Endodermal cell (in vitro differentiated cells): ENCODE data around the gene PRDM16. TPM values are rescaled to one million over a fixed set of nuclear protein-coding genes. Genes with fewer than 3 reads are reported as not detected.

Experiments used
- DNase-seq: peaks from one replicate; pipeline ENCODE4 v3.0.0-alpha.2; 2017
- H3K27ac ChIP-seq: 2 replicates; pipeline ENCODE4 v1.5.1; 2013; ENCODE audit warnings: mild to moderate bottlenecking, low read depth, low read length, moderate library complexity
- H3K27me3 ChIP-seq: 2 replicates; pipeline ENCODE4 v1.6.1; 2013; ENCODE audit warnings: mild to moderate bottlenecking, low read length, moderate library complexity; ENCODE audit not compliant: insufficient read depth, control insufficient read depth, poor library complexity, severe bottlenecking
- H3K36me3 ChIP-seq: 2 replicates; pipeline ENCODE4 v1.7.0; 2013; ENCODE audit warnings: mild to moderate bottlenecking, low read length, moderate library complexity; ENCODE audit not compliant: control insufficient read depth, insufficient read depth
- H3K4me1 ChIP-seq: one replicate; pipeline ENCODE4 v1.7.0; 2013; ENCODE audit warnings: low read length; ENCODE audit not compliant: control insufficient read depth, insufficient read depth
- H3K4me3 ChIP-seq: 2 replicates; pipeline ENCODE4 v1.5.1; 2013; ENCODE audit warnings: mild to moderate bottlenecking, low read length, moderate library complexity
- H3K9ac ChIP-seq: 2 replicates; pipeline ENCODE4 v1.6.1; 2013; ENCODE audit warnings: mild to moderate bottlenecking, low read length, moderate library complexity; ENCODE audit not compliant: poor library complexity, severe bottlenecking; ENCODE audit errors: extremely low read depth
- H3K9me3 ChIP-seq: 2 replicates; pipeline ENCODE4 v1.6.1; 2013; ENCODE audit warnings: mild to moderate bottlenecking, low read length, moderate library complexity; ENCODE audit not compliant: control insufficient read depth
- H3K27ac Mint-ChIP-seq: 2 replicates; pipeline ENCODE4 v1.8.0; 2020; ENCODE audit warnings: mixed read lengths
- H3K27me3 Mint-ChIP-seq: 2 replicates; pipeline ENCODE4 v1.8.0; 2021; ENCODE audit warnings: mild to moderate bottlenecking, mixed read lengths; ENCODE audit not compliant: insufficient read depth
- H3K36me3 Mint-ChIP-seq: 2 replicates; pipeline ENCODE4 v1.8.0; 2020; ENCODE audit warnings: low read depth, mixed read lengths
- H3K4me1 Mint-ChIP-seq: 2 replicates; pipeline ENCODE4 v1.8.0; 2020; ENCODE audit warnings: mixed read lengths
- H3K4me3 Mint-ChIP-seq: 2 replicates; pipeline ENCODE4 v1.8.0; 2020; ENCODE audit warnings: mild to moderate bottlenecking, moderate library complexity, mixed read lengths
- H3K9me3 Mint-ChIP-seq: 2 replicates; pipeline ENCODE4 v1.8.0; 2020; ENCODE audit warnings: mild to moderate bottlenecking, mixed read lengths
- whole genome bisulfite sequencing, 2 experiments: methylation state at CpG; one replicate each; pipeline versions ENCODE4 v1.1.5 to v1.1.7; 2013; ENCODE audit warnings: missing lambda C conversion rate in 2 of 2, mixed read lengths in 1 of 2; ENCODE audit not compliant: insufficient coverage in 1 of 2, insufficient read length in 1 of 2; 5-methylcytosine and 5-hydroxymethylcytosine counted together
- total RNA-seq, 2 donors: library from RNA; stranded (reverse); fragmentation: NEBNext Ultra II Directional in 1 of 2; extraction: Animal tissue kit (Norgen Biotek cat#: 25700) in 1 of 2; gene quantifications; 2 replicates in 1 of 2; 3 replicates in 1 of 2; pipeline ENCODE4 v1.2.1, GENCODE V29; 2021
- TF ChIP-seq, protein P1 (sequence below): fragments of 200-600 bp; sonication (generic); conservative IDR thresholded peaks from 2 replicates; pipeline ENCODE4 v1.5.0; 2021; ENCODE audit warnings: antibody characterized with exemption, mild to moderate bottlenecking

Gene PRDM16
- total RNA-seq, 2 donors from 2014 or later: 2.1 to 4.0 TPM

DNA sequence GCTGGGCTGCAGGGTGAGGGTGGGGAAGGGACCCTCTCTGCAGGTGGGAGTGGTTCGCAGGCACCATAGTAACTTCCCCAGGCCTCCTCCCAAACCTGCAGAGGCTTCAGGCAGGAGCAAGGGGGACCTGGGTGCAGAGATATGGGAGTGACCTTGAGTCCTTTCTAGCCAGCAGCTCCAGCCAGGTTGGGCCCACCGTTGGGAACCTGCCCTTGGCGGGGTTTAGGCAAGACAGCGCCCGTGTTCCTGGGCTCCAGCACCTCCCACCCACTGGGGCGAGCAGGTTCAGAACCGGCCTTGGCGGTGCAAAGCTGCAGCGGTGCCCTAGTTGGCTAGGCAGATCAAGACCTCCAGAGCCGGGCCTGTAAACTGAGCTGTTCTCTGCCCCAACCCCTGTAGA, 2.2 kb upstream of the PRDM16 start:
- Mint-ChIP-seq H3K27me3 (peaks cover 82% of the 10 kb centered on the region), H3K4me1 (peaks cover 2% of the 10 kb centered on the region), H3K36me3 (no peaks in the 10 kb centered on the region), H3K4me3 (no peak overlapping the region), H3K9me3 (no peaks in the 10 kb centered on the region), H3K27ac (no peak overlapping the region)
- H3K36me3 ChIP-seq: no peaks in the 10 kb centered on the region
- no peaks in the 10 kb centered on the region for H3K9me3 ChIP-seq
- TF ChIP-seq, protein P1, sequence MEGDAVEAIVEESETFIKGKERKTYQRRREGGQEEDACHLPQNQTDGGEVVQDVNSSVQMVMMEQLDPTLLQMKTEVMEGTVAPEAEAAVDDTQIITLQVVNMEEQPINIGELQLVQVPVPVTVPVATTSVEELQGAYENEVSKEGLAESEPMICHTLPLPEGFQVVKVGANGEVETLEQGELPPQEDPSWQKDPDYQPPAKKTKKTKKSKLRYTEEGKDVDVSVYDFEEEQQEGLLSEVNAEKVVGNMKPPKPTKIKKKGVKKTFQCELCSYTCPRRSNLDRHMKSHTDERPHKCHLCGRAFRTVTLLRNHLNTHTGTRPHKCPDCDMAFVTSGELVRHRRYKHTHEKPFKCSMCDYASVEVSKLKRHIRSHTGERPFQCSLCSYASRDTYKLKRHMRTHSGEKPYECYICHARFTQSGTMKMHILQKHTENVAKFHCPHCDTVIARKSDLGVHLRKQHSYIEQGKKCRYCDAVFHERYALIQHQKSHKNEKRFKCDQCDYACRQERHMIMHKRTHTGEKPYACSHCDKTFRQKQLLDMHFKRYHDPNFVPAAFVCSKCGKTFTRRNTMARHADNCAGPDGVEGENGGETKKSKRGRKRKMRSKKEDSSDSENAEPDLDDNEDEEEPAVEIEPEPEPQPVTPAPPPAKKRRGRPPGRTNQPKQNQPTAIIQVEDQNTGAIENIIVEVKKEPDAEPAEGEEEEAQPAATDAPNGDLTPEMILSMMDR: no peak
- 76 to 81% methylated on average over 3 to 10 of the region's 10 CpGs for WGBS, 2 experiments
- DNase-seq: no peak
- no peak overlapping the region for H3K27ac ChIP-seq
- peaks cover 4% of the 10 kb centered on the region for H3K4me1 ChIP-seq
- H3K9ac ChIP-seq: no peak overlapping the region
- H3K4me3 ChIP-seq: no peak overlapping the region
- H3K27me3 ChIP-seq: peaks cover 93% of the 10 kb centered on the region

DNA sequence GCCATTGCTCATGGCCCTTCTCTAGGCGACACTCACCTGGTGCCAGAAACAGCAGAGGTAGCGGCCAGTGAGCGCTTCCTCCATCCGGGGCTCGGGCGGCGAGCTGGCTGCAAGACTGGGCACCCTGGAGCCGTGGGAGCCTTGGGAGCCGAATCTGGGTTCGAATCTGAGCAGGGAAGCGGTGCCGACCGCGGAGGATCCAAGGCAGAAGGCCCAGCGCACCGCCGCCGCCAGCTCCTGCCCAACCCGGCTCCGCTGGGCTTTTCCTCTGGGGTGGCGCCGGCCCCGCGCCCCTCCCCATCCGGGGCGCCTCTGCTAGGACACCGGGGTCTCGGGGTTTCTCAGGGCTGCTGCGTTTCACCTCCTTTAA, 1.7 kb upstream of the PRDM16 start:
- Mint-ChIP-seq H3K27ac (no peak overlapping the region), H3K4me3 (peak overlapping the region; percentile 38), H3K9me3 (no peaks in the 10 kb centered on the region), H3K36me3 (no peaks in the 10 kb centered on the region), H3K4me1 (peaks cover 2% of the 10 kb centered on the region), H3K27me3 (peaks cover 83% of the 10 kb centered on the region)
- TF ChIP-seq, protein P1: no peak
- WGBS, 2 experiments: 29 to 32% methylated on average over 22 to 29 of the region's 29 CpGs
- peaks cover 4% of the 10 kb centered on the region for H3K4me1 ChIP-seq
- no peak overlapping the region for H3K4me3 ChIP-seq
- DNase-seq: peak; percentile 57
- H3K9ac ChIP-seq: no peak overlapping the region
- H3K27me3 ChIP-seq: peaks cover 93% of the 10 kb centered on the region
- no peaks in the 10 kb centered on the region for H3K9me3 ChIP-seq
- no peaks in the 10 kb centered on the region for H3K36me3 ChIP-seq
- H3K27ac ChIP-seq: no peak overlapping the region

DNA sequence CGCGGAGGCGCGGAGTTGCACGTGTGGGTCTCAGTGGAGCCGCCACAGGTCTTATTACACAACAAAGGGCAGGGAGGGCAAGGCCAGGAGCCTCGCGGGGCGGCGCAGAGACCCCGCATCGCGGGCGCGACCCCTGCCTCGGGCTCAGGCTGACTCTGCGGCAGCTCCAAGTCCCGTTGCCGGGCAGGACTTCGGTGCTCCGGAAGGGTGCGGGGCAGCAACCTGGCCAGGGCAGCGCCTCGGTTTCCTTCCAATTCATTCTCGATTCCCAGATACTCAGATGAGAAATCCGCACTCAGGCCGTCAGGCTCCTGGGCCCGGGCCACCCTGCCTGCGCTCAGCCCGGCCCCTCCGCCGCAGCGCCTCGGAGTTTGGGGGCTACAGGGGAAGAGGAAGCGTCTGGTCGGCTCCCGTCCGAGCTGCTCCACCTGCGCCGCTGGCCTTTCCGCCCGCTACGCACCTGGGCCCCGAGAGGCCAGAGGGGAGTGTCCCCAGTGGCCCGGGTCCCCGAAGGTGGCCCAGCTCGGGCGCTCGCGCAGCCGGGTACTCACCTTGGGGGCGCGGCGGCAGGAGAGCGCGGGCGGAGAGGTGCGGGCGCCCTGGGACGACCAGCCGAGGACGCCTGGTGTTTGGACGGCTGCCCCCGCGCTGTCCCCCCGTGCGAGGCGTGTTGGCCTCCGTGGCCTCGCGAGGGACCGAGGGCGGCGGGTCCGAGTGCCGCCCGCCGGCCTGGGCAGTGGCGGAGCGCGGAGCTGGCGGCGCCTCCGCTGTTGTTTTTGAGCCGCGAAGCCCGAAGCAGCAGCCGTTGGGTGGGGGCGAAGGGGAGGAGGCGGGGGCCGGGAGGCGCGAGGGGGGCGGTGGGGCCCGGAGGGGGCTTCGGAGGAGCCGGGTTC, 1.1 kb upstream of the PRDM16 start:
- H3K27me3 ChIP-seq: peaks cover 93% of the 10 kb centered on the region

More for the DNA sequence above, 1.1 kb upstream of the PRDM16 start:
- Histone ChIP-seq H3K9me3 (no peaks in the 10 kb centered on the region), H3K27ac (no peak overlapping the region), H3K4me1 (peaks cover 4% of the 10 kb centered on the region), H3K9ac (no peak overlapping the region), H3K36me3 (no peaks in the 10 kb centered on the region), H3K4me3 (no peak overlapping the region)
- Mint-ChIP-seq H3K4me3 (peak overlapping the region; percentile 57), H3K27ac (no peak overlapping the region), H3K4me1 (peaks cover 2% of the 10 kb centered on the region), H3K9me3 (no peaks in the 10 kb centered on the region), H3K27me3 (peaks cover 83% of the 10 kb centered on the region), H3K36me3 (no peaks in the 10 kb centered on the region)
- DNase-seq: peak; percentile 72
- TF ChIP-seq, protein P1: no peak
- 5 to 6% methylated on average over 20 to 96 of the region's 97 CpGs for WGBS, 2 experiments
